ENCODE results near the gene EIF3D. TPM values are rescaled to one million over a fixed set of nuclear protein-coding genes. Genes with fewer than 3 reads are reported as not detected.

EIF3D gene
- total RNA-seq, 1 experiment from 2014 or later = 306 TPM

DNA sequence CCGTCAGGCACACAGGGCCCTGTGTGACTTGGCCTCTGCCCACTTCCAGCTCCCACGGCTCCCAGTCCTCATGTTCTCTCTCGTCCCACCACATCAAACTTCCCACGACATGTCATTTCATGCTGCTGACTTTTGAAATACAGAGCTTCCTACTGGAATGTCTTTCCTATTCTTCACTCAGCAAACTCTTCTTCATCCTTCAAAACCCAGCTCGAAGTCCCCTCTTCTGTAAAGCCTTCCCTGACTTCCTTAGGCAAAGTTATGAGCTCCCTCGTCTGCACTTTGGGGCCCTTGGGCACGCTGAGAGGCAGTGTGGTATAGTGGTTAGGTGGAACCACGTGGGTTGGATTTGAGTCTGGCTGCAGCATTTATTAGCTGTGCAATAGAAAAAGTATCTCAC, 37.8 kb upstream of the EIF3D start:
- intact Hi-C loops (cut with micrococcal nuclease) = no loop called here
- no peak for TF ChIP-seq TCF7L2 (IDR thresholded peaks at IDR 0.05; ENCODE audit: borderline replicate concordance, extremely low read depth, insufficient read depth, insufficient read length)
- no peak for TF ChIP-seq SIN3A (IDR thresholded peaks at IDR 0.05; ENCODE audit: low read depth)
- no peak for TF ChIP-seq SP1 (IDR thresholded peaks at IDR 0.05; ENCODE audit: low read depth)
- no peak for TF ChIP-seq ZNF274 (IDR thresholded peaks at IDR 0.05; ENCODE audit: low read depth, low read length)
- no peak for TF ChIP-seq EZH2phosphoT487 (IDR thresholded peaks at IDR 0.05; ENCODE audit: borderline replicate concordance)
- TF ChIP-seq ZFX (IDR thresholded peaks at IDR 0.05) = no peak
- TF ChIP-seq EZH2 (IDR thresholded peaks at IDR 0.05) = no peak
- no peak for TF ChIP-seq SRF (IDR thresholded peaks at IDR 0.05; ENCODE audit: low read depth)
- TF ChIP-seq ELF1 (IDR thresholded peaks at IDR 0.05; ENCODE audit: borderline replicate concordance, low read depth) = no peak
- H3K4me1 ChIP-seq (ENCODE audit: control insufficient read depth in 1 of 2, insufficient read depth in 2 of 2, low read length in 2 of 2) = peaks cover 10 to 42% of the 10 kb centered on the region in 2 experiments; a peak in 3 of 4 replicates
- ChIA-PET RAD21 (ENCODE audit: low non-redundant PET in 1 of 2, low total read pairs in 2 of 2, uncharacterized antibody in 2 of 2, unreplicated experiment in 2 of 2) (no interaction called here), CTCF (no interaction called here), POLR2A (no interaction called here)
- H3K27ac ChIP-seq (ENCODE audit: low read depth, low read length) = no peak overlapping the region
- no TSS peak for BruUV-seq (replicated peaks)
- H3K9ac ChIP-seq (ENCODE audit: low read length) = no peak overlapping the region
- no peaks in the 10 kb centered on the region for H3K27me3 ChIP-seq (ENCODE audit: insufficient read depth, low read length)
- H3K4me2 ChIP-seq (ENCODE audit: low read length) = no peak overlapping the region
- H3K79me2 ChIP-seq (ENCODE audit: insufficient read depth, low read length) = no peaks in the 10 kb centered on the region
- H3K36me3 ChIP-seq (ENCODE audit: control insufficient read depth in 1 of 2, insufficient read depth in 2 of 2, low read length in 2 of 2) = no peaks in the 10 kb centered on the region
- H3K9me2 ChIP-seq (ENCODE audit: insufficient read depth) = no peaks in the 10 kb centered on the region
- no peak overlapping the region for H2AFZ ChIP-seq (ENCODE audit: low read depth, low read length, poor library complexity, severe bottlenecking)
- ATAC-seq = no peak
- no peak overlapping the region for H3K4me3 ChIP-seq (replicated peaks in 1 of 2; ENCODE audit: low read depth in 1 of 2, low read length in 2 of 2)
- H4K20me1 ChIP-seq (ENCODE audit: insufficient read depth) = no peaks in the 10 kb centered on the region
- no peaks in the 10 kb centered on the region for H3K9me3 ChIP-seq (ENCODE audit: control insufficient read depth in 1 of 2, insufficient read depth in 1 of 2, low read depth in 1 of 2, low read length in 2 of 2)
- no peak for DNase-seq (ENCODE audit: low read depth, low spot score)

DNA sequence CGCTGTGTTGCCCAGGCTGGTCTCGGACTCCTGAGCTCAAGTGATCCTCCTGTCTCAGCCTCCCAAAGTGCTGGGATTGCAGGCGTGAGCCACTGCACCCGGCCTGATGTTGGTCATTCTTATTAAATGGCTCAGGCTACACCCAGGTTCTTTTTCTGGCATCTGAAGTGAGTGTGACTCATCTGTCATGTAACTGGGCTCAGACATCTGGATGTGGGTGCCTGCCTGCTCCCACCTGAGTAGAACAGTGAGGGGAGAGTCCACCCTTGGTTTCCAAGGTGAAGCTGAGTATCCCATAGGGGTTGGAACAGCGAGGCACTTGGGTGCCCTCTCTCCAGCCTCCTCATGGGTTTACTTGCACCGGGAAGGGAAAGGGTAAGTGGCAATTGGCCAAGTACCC, 36.7 kb upstream of the EIF3D start:
- Histone ChIP-seq H3K4me2 (ENCODE audit: low read length) (peak overlapping the region; percentile 37; the same call in 1 of the 2 replicates), H3K9ac (ENCODE audit: low read length) (no peak overlapping the region), H3K9me3 (ENCODE audit: control insufficient read depth in 1 of 2, insufficient read depth in 1 of 2, low read depth in 1 of 2, low read length in 2 of 2) (no peaks in the 10 kb centered on the region), H3K27ac (ENCODE audit: low read depth, low read length) (no peak overlapping the region), H4K20me1 (ENCODE audit: insufficient read depth) (no peaks in the 10 kb centered on the region), H3K27me3 (ENCODE audit: insufficient read depth, low read length) (no peaks in the 10 kb centered on the region), H3K9me2 (ENCODE audit: insufficient read depth) (no peaks in the 10 kb centered on the region), H3K4me1 (ENCODE audit: control insufficient read depth in 1 of 2, insufficient read depth in 2 of 2, low read length in 2 of 2) (peaks cover 10 to 42% of the 10 kb centered on the region in 2 experiments; a peak in 3 of 4 replicates), H3K36me3 (ENCODE audit: control insufficient read depth in 1 of 2, insufficient read depth in 2 of 2, low read length in 2 of 2) (no peaks in the 10 kb centered on the region), H3K79me2 (ENCODE audit: insufficient read depth, low read length) (no peaks in the 10 kb centered on the region), H3K4me3 (replicated peaks in 1 of 2; ENCODE audit: low read depth in 1 of 2, low read length in 2 of 2) (no peak overlapping the region), H2AFZ (ENCODE audit: low read depth, low read length, poor library complexity, severe bottlenecking) (no peak overlapping the region)
- DNase-seq (ENCODE audit: low read depth, low spot score) = no peak
- ChIA-PET RAD21 (ENCODE audit: low non-redundant PET in 1 of 2, low total read pairs in 2 of 2, uncharacterized antibody in 2 of 2, unreplicated experiment in 2 of 2) (no interaction called here), CTCF (interaction anchor here (1.0 kb wide), 1 partner anchor 12 kb away, joined by 3 read pairs; no protein-coding TSS in a partner anchor), POLR2A (no interaction called here)
- intact Hi-C loops (cut with micrococcal nuclease) = no loop called here
- no TSS peak for BruUV-seq (replicated peaks)
- peak; percentile 44; the same call in 1 of the 2 replicates for ATAC-seq
- TF ChIP-seq FOSL1 (IDR thresholded peaks at IDR 0.05; ENCODE audit: low read depth) = peak; percentile 29; the same call in 1 of the 2 replicates
- no peak for TF ChIP-seq EZH2 (IDR thresholded peaks at IDR 0.05)
- no peak for TF ChIP-seq POLR2AphosphoS5 (IDR thresholded peaks at IDR 0.05; ENCODE audit: low read depth, low read length)
- peak; percentile 21; the same call in 1 of the 2 replicates for TF ChIP-seq JUND (IDR thresholded peaks at IDR 0.05)
- no peak for TF ChIP-seq SIN3A (IDR thresholded peaks at IDR 0.05; ENCODE audit: low read depth)
- TF ChIP-seq, protein P1, sequence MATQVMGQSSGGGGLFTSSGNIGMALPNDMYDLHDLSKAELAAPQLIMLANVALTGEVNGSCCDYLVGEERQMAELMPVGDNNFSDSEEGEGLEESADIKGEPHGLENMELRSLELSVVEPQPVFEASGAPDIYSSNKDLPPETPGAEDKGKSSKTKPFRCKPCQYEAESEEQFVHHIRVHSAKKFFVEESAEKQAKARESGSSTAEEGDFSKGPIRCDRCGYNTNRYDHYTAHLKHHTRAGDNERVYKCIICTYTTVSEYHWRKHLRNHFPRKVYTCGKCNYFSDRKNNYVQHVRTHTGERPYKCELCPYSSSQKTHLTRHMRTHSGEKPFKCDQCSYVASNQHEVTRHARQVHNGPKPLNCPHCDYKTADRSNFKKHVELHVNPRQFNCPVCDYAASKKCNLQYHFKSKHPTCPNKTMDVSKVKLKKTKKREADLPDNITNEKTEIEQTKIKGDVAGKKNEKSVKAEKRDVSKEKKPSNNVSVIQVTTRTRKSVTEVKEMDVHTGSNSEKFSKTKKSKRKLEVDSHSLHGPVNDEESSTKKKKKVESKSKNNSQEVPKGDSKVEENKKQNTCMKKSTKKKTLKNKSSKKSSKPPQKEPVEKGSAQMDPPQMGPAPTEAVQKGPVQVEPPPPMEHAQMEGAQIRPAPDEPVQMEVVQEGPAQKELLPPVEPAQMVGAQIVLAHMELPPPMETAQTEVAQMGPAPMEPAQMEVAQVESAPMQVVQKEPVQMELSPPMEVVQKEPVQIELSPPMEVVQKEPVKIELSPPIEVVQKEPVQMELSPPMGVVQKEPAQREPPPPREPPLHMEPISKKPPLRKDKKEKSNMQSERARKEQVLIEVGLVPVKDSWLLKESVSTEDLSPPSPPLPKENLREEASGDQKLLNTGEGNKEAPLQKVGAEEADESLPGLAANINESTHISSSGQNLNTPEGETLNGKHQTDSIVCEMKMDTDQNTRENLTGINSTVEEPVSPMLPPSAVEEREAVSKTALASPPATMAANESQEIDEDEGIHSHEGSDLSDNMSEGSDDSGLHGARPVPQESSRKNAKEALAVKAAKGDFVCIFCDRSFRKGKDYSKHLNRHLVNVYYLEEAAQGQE (IDR thresholded peaks at IDR 0.05; ENCODE audit: low read depth) = no peak

Measured in HCT116 (cell line).